BJ (cell line): ENCODE measurements around the gene CUL1. TPM values are rescaled to one million over a fixed set of nuclear protein-coding genes. Genes with fewer than 3 reads are reported as not detected.
A peak's percentile ranks its signal among the peaks of the same experiment; 100 is the strongest.

Experiments used
- CTCF ChIA-PET: fragments of 350-600 bp; formaldehyde crosslinking; extraction: SDS; loops from one replicate; lab custom pipeline; 2021; ENCODE audit warnings: antibody characterized with exemption, inconsistent platforms; lab: Yijun Ruan, JAX
- POLR2A ChIA-PET: fragments of 300-600 bp; sonication (Branson Sonifier 250); formaldehyde crosslinking; extraction: SDS; loops from one replicate; lab custom pipeline; 2021; ENCODE audit warnings: antibody characterized with exemption; lab: Charles Lee
- DNase-seq: peaks from one replicate; pipeline ENCODE4 v3.0.0-alpha.2; 2011; ENCODE audit warnings: low read depth
- H3K27me3 ChIP-seq: 2 replicates; pipeline ENCODE4 v1.6.0; 2011; ENCODE audit warnings: low read length; ENCODE audit not compliant: control insufficient read depth, insufficient read depth
- H3K36me3 ChIP-seq: 2 replicates; pipeline ENCODE4 v1.5.1; 2011; ENCODE audit warnings: low read length; ENCODE audit not compliant: control insufficient read depth, insufficient read depth
- H3K4me3 ChIP-seq: 2 replicates; pipeline ENCODE4 v1.5.1; 2011; ENCODE audit warnings: low read depth, mild to moderate bottlenecking, control low read depth, low read length
- CTCF ChIP-seq: IDR thresholded peaks from 2 replicates; pipeline ENCODE4 v1.5.1; 2011; ENCODE audit warnings: low read depth, mild to moderate bottlenecking, control low read depth, inconsistent platforms, low read length, moderate library complexity; ENCODE audit not compliant: insufficient read depth
- polyA plus RNA-seq: library from polyadenylated mRNA; depleted of rRNA; stranded (reverse); fragments of >200 nt; gene quantifications from 2 replicates; pipeline ENCODE4 v1.2.3, GENCODE V29; 2011

The CUL1 gene
- polyA plus RNA-seq, 1 experiment: 38.6 TPM

GRCh38 chr7:148770004-148770403 is 71.3 kb downstream of the CUL1 start:
- POLR2A ChIA-PET: no interaction called here
- H3K36me3 ChIP-seq: peaks cover 8% of the 10 kb centered on the region
- CTCF ChIA-PET: interaction anchor here (0.7 to 1.4 kb wide), 3 partner anchors 10 to 20 kb away, joined by 3 to 4 read pairs (median 4); no protein-coding TSS in a partner anchor

GRCh38 chr7:148772297-148773089 is 73.8 kb downstream of the CUL1 start:
- H3K36me3 ChIP-seq: peaks cover 6% of the 10 kb centered on the region
- DNase-seq: peak; percentile 62
- ChIA-PET CTCF (interaction anchor here (0.8 to 1.2 kb wide), 5 partner anchors 14 to 148 kb away, joined by 3 to 4 read pairs (median 3); no protein-coding TSS in a partner anchor), POLR2A (no interaction called here)
- no peak for TF ChIP-seq CTCF
- H3K27me3 ChIP-seq: no peaks in the 10 kb centered on the region
- H3K4me3 ChIP-seq: no peak overlapping the region

More at GRCh38 chr7:148770004-148770403, 71.3 kb downstream of the CUL1 start:
- no peaks in the 10 kb centered on the region for H3K27me3 ChIP-seq
- H3K4me3 ChIP-seq: no peak overlapping the region
- no peak for TF ChIP-seq CTCF
- no peak for DNase-seq

- H3K27me3 ChIP-seq: no peaks in the 10 kb centered on the region
- no peak for DNase-seq
- H3K36me3 ChIP-seq: peaks cover 4% of the 10 kb centered on the region
- no peak overlapping the region for H3K4me3 ChIP-seq
- TF ChIP-seq CTCF: no peak
- POLR2A ChIA-PET: no interaction called here
- CTCF ChIA-PET: interaction anchor here (1.1 to 1.2 kb wide), 3 partner anchors 14 to 68 kb away, joined by 3 to 4 read pairs (median 3); no protein-coding TSS in a partner anchor
These were observed 74.6 kb downstream of the CUL1 start for GRCh38 chr7:148773334-148773733.

- no peak for TF ChIP-seq CTCF
- DNase-seq: no peak
- no peaks in the 10 kb centered on the region for H3K27me3 ChIP-seq
- POLR2A ChIA-PET: interaction anchor here (0.6 kb wide), 1 partner anchor 31 kb away, joined by 3 read pairs; no protein-coding TSS in a partner anchor
- no peak overlapping the region for H3K4me3 ChIP-seq
- H3K36me3 ChIP-seq: peaks cover 4% of the 10 kb centered on the region
- CTCF ChIA-PET: interaction anchor here (0.7 to 1.7 kb wide), 4 partner anchors 9 to 199 kb away, joined by 3 to 4 read pairs (median 3); no protein-coding TSS in a partner anchor
These were observed 75.8 kb downstream of the CUL1 start for GRCh38 chr7:148774471-148774870.

- Histone ChIP-seq H3K4me3 (no peak overlapping the region), H3K27me3 (no peaks in the 10 kb centered on the region), H3K36me3 (peaks cover 17% of the 10 kb centered on the region)
- ChIA-PET CTCF (interaction anchor here (1.1 to 1.4 kb wide), 2 partner anchors 8 to 18 kb away, joined by 3 to 4 read pairs; no protein-coding TSS in a partner anchor), POLR2A (no interaction called here)
- DNase-seq: no peak
- TF ChIP-seq CTCF: no peak
These were observed 84.2 kb downstream of the CUL1 start for GRCh38 chr7:148782757-148783456.
